A673 (cell line): Measurements from ENCODE around the gene ZDHHC8.

Experiments
- EZH2 ChIP-seq: fragments of 200-600 bp; sonication (generic); IDR thresholded peaks from 2 replicates; pipeline ENCODE4 v1.6.1; 2017; ENCODE audit warnings: borderline replicate concordance, low read depth, mild to moderate bottlenecking, mixed read lengths, antibody characterized with exemption, low read length; ENCODE audit not compliant: poor library complexity, severe bottlenecking
- TF ChIP-seq, protein P1 (sequence below): fragments of 300-800, 200-600 bp; sonication (generic); conservative IDR thresholded peaks from 2 replicates; pipeline ENCODE4 v1.5.1; 2017; ENCODE audit warnings: low read depth, mild to moderate bottlenecking, antibody characterized with exemption, low read length, moderate library complexity, mixed read lengths

DNA sequence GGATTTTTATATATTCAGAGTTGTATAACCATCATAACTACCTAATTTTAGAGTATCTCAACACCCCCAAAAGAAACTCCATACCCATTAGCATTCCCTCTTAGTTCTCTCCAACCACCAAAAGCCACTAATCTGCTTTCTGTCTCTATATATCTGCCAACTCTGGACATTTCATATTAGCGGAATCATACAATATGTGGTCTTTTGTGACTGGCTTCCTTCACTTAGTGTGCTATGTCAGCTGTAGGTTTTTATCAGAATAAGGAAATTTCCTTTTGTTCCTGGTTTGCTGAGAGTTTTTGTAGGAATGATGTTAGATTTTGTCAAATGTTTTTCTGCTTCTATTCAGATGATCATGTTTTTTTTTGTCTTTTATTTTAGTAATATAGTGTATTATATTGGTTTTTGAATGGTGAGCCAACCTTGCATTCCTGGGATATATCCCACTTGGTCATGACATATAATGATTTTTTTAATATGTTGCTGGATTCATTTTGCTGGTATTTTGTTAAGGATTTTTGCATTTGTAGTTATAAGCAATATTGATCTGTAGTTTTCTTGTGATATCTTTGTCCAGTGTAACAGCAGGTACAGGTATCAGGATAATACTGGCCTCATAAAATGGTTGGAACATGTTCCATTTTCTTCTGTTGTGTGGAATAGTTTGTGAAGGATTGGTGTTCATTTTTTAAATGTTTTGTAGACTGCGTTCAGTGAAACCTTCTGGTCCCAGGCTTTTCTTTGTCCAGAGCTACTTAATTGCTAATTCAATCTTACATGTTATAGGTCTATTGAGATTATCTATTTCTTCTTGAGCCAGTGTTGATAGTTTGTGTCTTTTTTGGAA, 34.8 kb upstream of the ZDHHC8 start:
- TF ChIP-seq, protein P1, sequence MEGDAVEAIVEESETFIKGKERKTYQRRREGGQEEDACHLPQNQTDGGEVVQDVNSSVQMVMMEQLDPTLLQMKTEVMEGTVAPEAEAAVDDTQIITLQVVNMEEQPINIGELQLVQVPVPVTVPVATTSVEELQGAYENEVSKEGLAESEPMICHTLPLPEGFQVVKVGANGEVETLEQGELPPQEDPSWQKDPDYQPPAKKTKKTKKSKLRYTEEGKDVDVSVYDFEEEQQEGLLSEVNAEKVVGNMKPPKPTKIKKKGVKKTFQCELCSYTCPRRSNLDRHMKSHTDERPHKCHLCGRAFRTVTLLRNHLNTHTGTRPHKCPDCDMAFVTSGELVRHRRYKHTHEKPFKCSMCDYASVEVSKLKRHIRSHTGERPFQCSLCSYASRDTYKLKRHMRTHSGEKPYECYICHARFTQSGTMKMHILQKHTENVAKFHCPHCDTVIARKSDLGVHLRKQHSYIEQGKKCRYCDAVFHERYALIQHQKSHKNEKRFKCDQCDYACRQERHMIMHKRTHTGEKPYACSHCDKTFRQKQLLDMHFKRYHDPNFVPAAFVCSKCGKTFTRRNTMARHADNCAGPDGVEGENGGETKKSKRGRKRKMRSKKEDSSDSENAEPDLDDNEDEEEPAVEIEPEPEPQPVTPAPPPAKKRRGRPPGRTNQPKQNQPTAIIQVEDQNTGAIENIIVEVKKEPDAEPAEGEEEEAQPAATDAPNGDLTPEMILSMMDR = no peak
- no peak for TF ChIP-seq EZH2
